WTC11 (cell line): ENCODE measurements around the gene PPDPF.

Experiments used
- ESRRA ChIP-seq: sonication (generic); formaldehyde crosslinking; IDR thresholded peaks from 2 replicates; pipeline ENCODE4 v1.8.1; 2022; ENCODE audit warnings: mild to moderate bottlenecking, missing genetic modification reagents, borderline replicate concordance
- FOXP1 ChIP-seq: sonication (generic); formaldehyde crosslinking; IDR thresholded peaks from 2 replicates; pipeline ENCODE4 v1.8.0; 2022; ENCODE audit warnings: missing genetic modification reagents, mild to moderate bottlenecking, moderate library complexity, borderline replicate concordance
- GABPB1 ChIP-seq: sonication (generic); formaldehyde crosslinking; IDR thresholded peaks from 2 replicates; pipeline ENCODE4 v1.8.1; 2023; ENCODE audit warnings: mild to moderate bottlenecking, missing genetic modification reagents
- NFYB ChIP-seq: sonication (generic); formaldehyde crosslinking; conservative IDR thresholded peaks from 2 replicates; pipeline ENCODE4 v1.8.0; 2022; ENCODE audit warnings: low read depth, missing genetic modification reagents
- SOX15 ChIP-seq: fragments of 250-450 bp; sonication (Bioruptor Pico); IDR thresholded peaks from 2 replicates; pipeline ENCODE4 v1.9.0; 2021; ENCODE audit warnings: mild to moderate bottlenecking
- ZBTB21 ChIP-seq: sonication (generic); formaldehyde crosslinking; IDR thresholded peaks from 2 replicates; pipeline ENCODE4 v1.8.1; 2023; ENCODE audit warnings: mild to moderate bottlenecking, missing genetic modification reagents, borderline replicate concordance
- ZNF232 ChIP-seq: sonication (generic); formaldehyde crosslinking; IDR thresholded peaks from 2 replicates; pipeline ENCODE4 v1.8.0; 2022; ENCODE audit warnings: mild to moderate bottlenecking, missing genetic modification reagents
- TF ChIP-seq, protein P1 (sequence below): fragments of 200-600 bp; IDR thresholded peaks from 2 replicates; pipeline ENCODE4 v1.8.0; 2022; ENCODE audit warnings: antibody characterized with exemption
- TF ChIP-seq, protein P2 (sequence below): sonication (generic); formaldehyde crosslinking; conservative IDR thresholded peaks from 2 replicates; pipeline ENCODE4 v1.8.1; 2022; ENCODE audit warnings: mild to moderate bottlenecking, missing genetic modification reagents
- TF ChIP-seq, protein P3 (sequence below): sonication (generic); formaldehyde crosslinking; IDR thresholded peaks from 2 replicates; pipeline ENCODE4 v1.8.1; 2023; ENCODE audit warnings: mild to moderate bottlenecking, missing genetic modification reagents, moderate library complexity

DNA sequence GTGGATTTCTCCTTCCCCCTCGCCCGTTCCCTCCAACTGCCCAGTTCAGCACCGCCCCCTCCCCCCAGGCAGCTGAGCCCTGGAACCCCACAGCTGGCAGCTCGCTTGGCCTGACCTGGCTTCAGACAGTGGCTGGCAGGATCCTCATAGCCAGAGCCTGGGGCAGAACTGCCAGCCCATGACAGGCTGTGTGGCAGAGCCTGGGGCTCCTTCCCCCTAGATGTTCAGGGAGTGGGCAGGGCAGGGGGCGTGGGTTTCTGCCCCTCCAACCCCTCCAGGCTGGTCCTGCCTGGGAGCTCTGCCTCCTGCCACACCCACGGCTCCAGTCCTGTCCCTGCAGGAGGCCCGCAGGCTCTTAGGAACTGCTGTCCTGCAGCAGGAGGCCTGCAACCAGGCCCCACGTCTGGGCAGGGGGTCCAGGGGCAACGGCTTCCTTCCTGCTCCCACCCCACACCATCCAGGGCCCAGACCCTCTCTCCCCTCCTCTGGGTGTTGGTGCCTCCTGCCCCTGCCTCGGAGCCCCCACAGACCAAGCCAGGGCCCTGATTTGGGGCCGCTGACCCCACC is 38.5 kb upstream of the PPDPF start:
- TF ChIP-seq ZNF232 (CRISPR knock-in tag) (no peak), GABPB1 (CRISPR knock-in tag) (no peak), ESRRA (CRISPR knock-in tag) (no peak), ZBTB21 (CRISPR knock-in tag) (no peak), SOX15 (CRISPR knock-in tag) (no peak), FOXP1 (CRISPR knock-in tag) (no peak), NFYB (CRISPR knock-in tag) (no peak)
- TF ChIP-seq, protein P1, sequence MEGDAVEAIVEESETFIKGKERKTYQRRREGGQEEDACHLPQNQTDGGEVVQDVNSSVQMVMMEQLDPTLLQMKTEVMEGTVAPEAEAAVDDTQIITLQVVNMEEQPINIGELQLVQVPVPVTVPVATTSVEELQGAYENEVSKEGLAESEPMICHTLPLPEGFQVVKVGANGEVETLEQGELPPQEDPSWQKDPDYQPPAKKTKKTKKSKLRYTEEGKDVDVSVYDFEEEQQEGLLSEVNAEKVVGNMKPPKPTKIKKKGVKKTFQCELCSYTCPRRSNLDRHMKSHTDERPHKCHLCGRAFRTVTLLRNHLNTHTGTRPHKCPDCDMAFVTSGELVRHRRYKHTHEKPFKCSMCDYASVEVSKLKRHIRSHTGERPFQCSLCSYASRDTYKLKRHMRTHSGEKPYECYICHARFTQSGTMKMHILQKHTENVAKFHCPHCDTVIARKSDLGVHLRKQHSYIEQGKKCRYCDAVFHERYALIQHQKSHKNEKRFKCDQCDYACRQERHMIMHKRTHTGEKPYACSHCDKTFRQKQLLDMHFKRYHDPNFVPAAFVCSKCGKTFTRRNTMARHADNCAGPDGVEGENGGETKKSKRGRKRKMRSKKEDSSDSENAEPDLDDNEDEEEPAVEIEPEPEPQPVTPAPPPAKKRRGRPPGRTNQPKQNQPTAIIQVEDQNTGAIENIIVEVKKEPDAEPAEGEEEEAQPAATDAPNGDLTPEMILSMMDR, result no peak
- TF ChIP-seq, protein P2, sequence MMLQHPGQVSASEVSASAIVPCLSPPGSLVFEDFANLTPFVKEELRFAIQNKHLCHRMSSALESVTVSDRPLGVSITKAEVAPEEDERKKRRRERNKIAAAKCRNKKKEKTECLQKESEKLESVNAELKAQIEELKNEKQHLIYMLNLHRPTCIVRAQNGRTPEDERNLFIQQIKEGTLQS (CRISPR knock-in tag), result no peak
- TF ChIP-seq, protein P3, sequence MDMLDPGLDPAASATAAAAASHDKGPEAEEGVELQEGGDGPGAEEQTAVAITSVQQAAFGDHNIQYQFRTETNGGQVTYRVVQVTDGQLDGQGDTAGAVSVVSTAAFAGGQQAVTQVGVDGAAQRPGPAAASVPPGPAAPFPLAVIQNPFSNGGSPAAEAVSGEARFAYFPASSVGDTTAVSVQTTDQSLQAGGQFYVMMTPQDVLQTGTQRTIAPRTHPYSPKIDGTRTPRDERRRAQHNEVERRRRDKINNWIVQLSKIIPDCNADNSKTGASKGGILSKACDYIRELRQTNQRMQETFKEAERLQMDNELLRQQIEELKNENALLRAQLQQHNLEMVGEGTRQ (CRISPR knock-in tag), result no peak
